Panc1 (cell line): ENCODE measurements around the gene SLCO4A1. TPM values are rescaled to one million over a fixed set of nuclear protein-coding genes. Genes with fewer than 3 reads are reported as not detected.

ENCODE experiments used
- ATAC-seq: fragments of 200-7000 bp; cut with Tn5 transposase; 2 replicates; pipeline ENCODE4 v1.9.1; 2020; ENCODE audit warnings: mild to moderate bottlenecking, moderate library complexity
- BruUV-seq: library from RNA; stranded (reverse); fragments of 400-500 nt; replicated peaks from 2 replicates; lab custom pipeline; 2021; lab: Mats Ljungman, UMichigan
- CTCF ChIA-PET: fragments of 300-600 bp; sonication (Branson Sonifier 250); formaldehyde crosslinking; loops from one replicate; lab custom pipeline; 2022; ENCODE audit warnings: antibody characterized with exemption; lab: Charles Lee
- POLR2A ChIA-PET: fragments of 300-600 bp; sonication (Branson Sonifier 250); formaldehyde crosslinking; loops from one replicate; lab custom pipeline; 2022; ENCODE audit warnings: antibody characterized with exemption; lab: Charles Lee
- DNase-seq: peaks from one replicate; pipeline ENCODE4 v3.0.0-alpha.2; 2010; ENCODE audit warnings: low read depth, low spot score
- H3K27ac ChIP-seq: 2 replicates; pipeline ENCODE4 v1.5.1; 2011; ENCODE audit warnings: mild to moderate bottlenecking, low read length, inconsistent platforms
- H3K27me3 ChIP-seq: fragments of 200-500 bp; sonication (Bioruptor generic); 2 replicates; pipeline ENCODE4 v1.6.0; 2014; ENCODE audit warnings: low read length, inconsistent platforms; ENCODE audit not compliant: control insufficient read depth, insufficient read depth
- H3K36me3 ChIP-seq: fragments of 200-500 bp; sonication (Bioruptor generic); 2 replicates; pipeline ENCODE4 v1.5.1; 2014; ENCODE audit warnings: inconsistent platforms, mild to moderate bottlenecking, low read length, moderate library complexity; ENCODE audit not compliant: control insufficient read depth, insufficient read depth
- H3K4me1 ChIP-seq: 2 replicates; pipeline ENCODE4 v1.5.1; 2011; ENCODE audit warnings: inconsistent platforms, mild to moderate bottlenecking, low read length, moderate library complexity; ENCODE audit not compliant: control insufficient read depth, insufficient read depth
- H3K4me3 ChIP-seq, 2 experiments: 2 replicates each; pipeline ENCODE4 v1.5.1; 2011 to 2012; ENCODE audit warnings: low read depth in 2 of 2, low read length in 2 of 2, mild to moderate bottlenecking in 2 of 2, inconsistent platforms in 1 of 2, moderate library complexity in 1 of 2
- H3K9me3 ChIP-seq: fragments of 200-500 bp; sonication (Bioruptor generic); 2 replicates; pipeline ENCODE4 v1.5.1; 2014; ENCODE audit warnings: low read depth, mild to moderate bottlenecking, inconsistent platforms, low read length, moderate library complexity; ENCODE audit not compliant: control insufficient read depth, insufficient read depth
- CTCF ChIP-seq: fragments of 450-650 bp; IDR thresholded peaks from 2 replicates; pipeline ENCODE4 v1.5.1; 2017; ENCODE audit warnings: mild to moderate bottlenecking
- POLR2AphosphoS5 ChIP-seq: IDR thresholded peaks from 2 replicates; pipeline ENCODE4 v1.6.1; 2012; ENCODE audit warnings: mild to moderate bottlenecking, low read depth, low read length, moderate library complexity
- REST ChIP-seq, 2 experiments: IDR thresholded peaks; 2 replicates each; pipeline ENCODE4 v1.6.1; 2011 to 2012; ENCODE audit warnings: low read depth in 2 of 2, control low read depth in 1 of 2, low read length in 1 of 2, mild to moderate bottlenecking in 1 of 2, moderate library complexity in 1 of 2; ENCODE audit not compliant: insufficient read depth in 1 of 2
- SIN3A ChIP-seq: IDR thresholded peaks from 2 replicates; pipeline ENCODE4 v1.6.1; 2012; ENCODE audit warnings: low read depth, mild to moderate bottlenecking, low read length, moderate library complexity, borderline replicate concordance; ENCODE audit not compliant: insufficient read depth
- TCF7L2 ChIP-seq: IDR thresholded peaks from 2 replicates; pipeline ENCODE4 v1.6.1; 2011; ENCODE audit warnings: mild to moderate bottlenecking, low read depth, low read length, inconsistent platforms
- in situ Hi-C: cut with HindIII; loops from 2 replicates; pipeline ENCODE4 v1.10.0; 2016; ENCODE audit warnings: low sequenced_read_pairs, low pct_unique_long_range_greater_than_20kb
- intact Hi-C: fragments of 100-400 bp; cut with micrococcal nuclease; formaldehyde crosslinking; loops from one replicate; pipeline ENCODE4 v1.10.0; 2022; ENCODE audit not compliant: unreplicated experiment
- total RNA-seq: library from RNA; stranded (reverse); gene quantifications from one replicate; pipeline ENCODE4 v1.2.1, GENCODE V29; 2021; ENCODE audit not compliant: unreplicated experiment

SLCO4A1 gene
- total RNA-seq, 1 experiment from 2014 or later: 167 TPM

- DNase-seq: no peak
- CTCF ChIA-PET: no interaction called here
- H3K4me1 ChIP-seq: peaks cover 11% of the 10 kb centered on the region
- no peaks in the 10 kb centered on the region for H3K9me3 ChIP-seq
- no TSS peak for BruUV-seq
- intact Hi-C loops (no loop called here), in situ Hi-C loops (no loop called here)
- no peak overlapping the region for H3K27ac ChIP-seq
- H3K36me3 ChIP-seq: no peaks in the 10 kb centered on the region
- POLR2A ChIA-PET: no interaction called here
- TF ChIP-seq REST (IDR thresholded peaks at IDR 0.05; ENCODE audit: insufficient read depth in 1 of 2, low read depth in 2 of 2, low read length in 1 of 2) (no peak), POLR2AphosphoS5 (no peak), TCF7L2 (no peak)
- ATAC-seq: no peak
- H3K27me3 ChIP-seq: no peaks in the 10 kb centered on the region
- H3K4me3 ChIP-seq: no peak overlapping the region
These were observed 54.7 kb downstream of the SLCO4A1 start for GRCh38 chr20:62696989-62697388.

GRCh38 chr20:62697468-62697912 lies 55.2 kb downstream of the SLCO4A1 start:
- Histone ChIP-seq H3K9me3 (no peaks in the 10 kb centered on the region), H3K4me1 (peaks cover 16% of the 10 kb centered on the region), H3K36me3 (no peaks in the 10 kb centered on the region), H3K4me3 (no peak overlapping the region), H3K27ac (no peak overlapping the region), H3K27me3 (no peaks in the 10 kb centered on the region)
- DNase-seq: no peak
- intact Hi-C loops: no loop called here
- no peak for ATAC-seq
- in situ Hi-C loops: no loop called here
- BruUV-seq: no TSS peak
- TF ChIP-seq TCF7L2: no peak
- TF ChIP-seq CTCF: no peak
- TF ChIP-seq REST (IDR thresholded peaks at IDR 0.05; ENCODE audit: insufficient read depth in 1 of 2, low read depth in 2 of 2, low read length in 1 of 2): no peak
- no peak for TF ChIP-seq SIN3A
- TF ChIP-seq POLR2AphosphoS5: no peak
- CTCF ChIA-PET: no interaction called here
- POLR2A ChIA-PET: no interaction called here
